Duodenal mucosa (tissue), 2 donors: Measurements from ENCODE around the gene MBD3L5.
"Not testable (repeated sequence)": the region's sequence is repeated elsewhere in the genome, so short reads cannot be mapped to it uniquely, and the experiment has no call there.

Experiments
- H3K27ac ChIP-seq: one replicate; pipeline ENCODE4 v1.7.0; 2013; ENCODE audit warnings: low read depth, low read length
- H3K27me3 ChIP-seq, 2 donors: one replicate each; pipeline ENCODE4 v1.7.0; 2013; ENCODE audit warnings: low read length in 2 of 2, control low read depth in 1 of 2; ENCODE audit not compliant: insufficient read depth in 2 of 2, control insufficient read depth in 1 of 2
- H3K36me3 ChIP-seq, 2 donors: one replicate each; pipeline ENCODE4 v1.7.0; 2013; ENCODE audit warnings: low read length in 2 of 2, control low read depth in 1 of 2; ENCODE audit not compliant: insufficient read depth in 2 of 2, control insufficient read depth in 1 of 2
- H3K4me1 ChIP-seq, 2 donors: one replicate each; pipeline ENCODE4 v1.7.0; 2013; ENCODE audit warnings: low read length in 2 of 2, control low read depth in 1 of 2; ENCODE audit not compliant: insufficient read depth in 2 of 2, control insufficient read depth in 1 of 2
- H3K4me3 ChIP-seq, 2 donors: one replicate each; pipeline ENCODE4 v1.7.0; 2013; ENCODE audit warnings: low read length in 2 of 2, low read depth in 1 of 2
- H3K9ac ChIP-seq, 2 donors: one replicate each; pipeline ENCODE4 v1.7.0; 2013; ENCODE audit warnings: low read length in 2 of 2, low read depth in 1 of 2
- H3K9me3 ChIP-seq, 2 donors: one replicate each; pipeline ENCODE4 v1.7.0; 2013; ENCODE audit warnings: low read length in 2 of 2, control low read depth in 1 of 2; ENCODE audit not compliant: control insufficient read depth in 1 of 2

The MBD3L5 gene

GRCh38 chr19:7049021-7049420, 18.6 kb downstream of the MBD3L5 start, which contains the start of gene MBD3L2:
MBD3L2 (plus strand) TSS chr19:7049321; CDS start chr19:7049374, 53 bp downstream.
- not testable (repeated sequence) for H3K4me1 ChIP-seq, H3K27ac ChIP-seq, H3K36me3 ChIP-seq, H3K9me3 ChIP-seq, H3K27me3 ChIP-seq, H3K9ac ChIP-seq, H3K4me3 ChIP-seq

GRCh38 chr19:7051421-7051820, 21.0 kb downstream of the MBD3L5 start:
- H3K27me3 ChIP-seq, H3K4me1 ChIP-seq, H3K36me3 ChIP-seq, H3K9ac ChIP-seq, H3K4me3 ChIP-seq, H3K9me3 ChIP-seq, H3K27ac ChIP-seq: not testable (repeated sequence)

- not testable (repeated sequence) for H3K27me3 ChIP-seq, H3K4me3 ChIP-seq, H3K4me1 ChIP-seq, H3K27ac ChIP-seq, H3K9ac ChIP-seq, H3K9me3 ChIP-seq, H3K36me3 ChIP-seq
Observed at GRCh38 chr19:7052896-7053295, 22.5 kb downstream of the MBD3L5 start.

GRCh38 chr19:7054635-7055368, 24.4 kb downstream of the MBD3L5 start:
- not testable (repeated sequence) for H3K9me3 ChIP-seq, H3K27me3 ChIP-seq, H3K9ac ChIP-seq, H3K27ac ChIP-seq, H3K4me3 ChIP-seq, H3K4me1 ChIP-seq, H3K36me3 ChIP-seq

GRCh38 chr19:7055679-7056078, 25.3 kb downstream of the MBD3L5 start:
- H3K36me3 ChIP-seq, H3K27me3 ChIP-seq, H3K9me3 ChIP-seq, H3K4me1 ChIP-seq, H3K4me3 ChIP-seq, H3K27ac ChIP-seq, H3K9ac ChIP-seq: not testable (repeated sequence)

GRCh38 chr19:7056371-7056770, 26.0 kb downstream of the MBD3L5 start:
- H3K36me3 ChIP-seq, H3K4me3 ChIP-seq, H3K9me3 ChIP-seq, H3K9ac ChIP-seq, H3K27ac ChIP-seq, H3K4me1 ChIP-seq, H3K27me3 ChIP-seq: not testable (repeated sequence)

- H3K36me3 ChIP-seq, H3K4me1 ChIP-seq, H3K27me3 ChIP-seq, H3K9ac ChIP-seq, H3K4me3 ChIP-seq, H3K9me3 ChIP-seq, H3K27ac ChIP-seq: not testable (repeated sequence)
Observed at GRCh38 chr19:7058576-7058975, 28.2 kb downstream of the MBD3L5 start, which contains the start of gene MBD3L3. MBD3L3 (minus strand) TSS chr19:7058676; CDS start chr19:7058605, 71 bp downstream.

- not testable (repeated sequence) for H3K9ac ChIP-seq, H3K4me3 ChIP-seq, H3K9me3 ChIP-seq, H3K36me3 ChIP-seq, H3K4me1 ChIP-seq, H3K27me3 ChIP-seq, H3K27ac ChIP-seq
Observed at GRCh38 chr19:7059977-7060376, 29.6 kb downstream of the MBD3L5 start.

GRCh38 chr19:7063339-7063738, 33.0 kb downstream of the MBD3L5 start:
- no peaks in the 10 kb centered on the region for H3K27me3 ChIP-seq
- H3K9me3 ChIP-seq: no peaks in the 10 kb centered on the region
- no peak overlapping the region for H3K27ac ChIP-seq
- no peak overlapping the region for H3K9ac ChIP-seq
- no peak overlapping the region for H3K4me3 ChIP-seq
- H3K36me3 ChIP-seq: no peaks in the 10 kb centered on the region
- no peaks in the 10 kb centered on the region for H3K4me1 ChIP-seq

GRCh38 chr19:7063764-7064418, 33.5 kb downstream of the MBD3L5 start:
- H3K4me1 ChIP-seq: no peaks in the 10 kb centered on the region
- no peaks in the 10 kb centered on the region for H3K9me3 ChIP-seq
- no peak overlapping the region for H3K9ac ChIP-seq
- H3K36me3 ChIP-seq: no peaks in the 10 kb centered on the region
- H3K27me3 ChIP-seq: no peaks in the 10 kb centered on the region
- no peak overlapping the region for H3K27ac ChIP-seq
- no peak overlapping the region for H3K4me3 ChIP-seq
